ENCODE data around the gene IPMK.
"Not testable (repeated sequence)": the region's sequence is repeated elsewhere in the genome, so short reads cannot be mapped to it uniquely, and the experiment has no call there.

IPMK gene

GRCh38 chr10:58256013-58256780 is 11.5 kb downstream of the IPMK start:
- H3K9ac ChIP-seq (ENCODE audit: low read length in 5 of 5); H3K36me3 ChIP-seq (ENCODE audit: control insufficient read depth in 5 of 5, insufficient read depth in 5 of 5, low read length in 5 of 5); H3K27ac ChIP-seq (ENCODE audit: low read depth, low read length); H3K27me3 ChIP-seq (ENCODE audit: control insufficient read depth in 5 of 5, insufficient read depth in 4 of 5, low read length in 5 of 5); H3K9me3 ChIP-seq (ENCODE audit: control insufficient read depth in 5 of 5, low read length in 5 of 5); H3K4me1 ChIP-seq (ENCODE audit: control insufficient read depth in 5 of 5, insufficient read depth in 5 of 5, low read length in 5 of 5); H3K4me3 ChIP-seq (ENCODE audit: low read depth in 1 of 5, low read length in 5 of 5): not testable (repeated sequence)

- Histone ChIP-seq H3K4me1 (ENCODE audit: control insufficient read depth in 5 of 5, insufficient read depth in 5 of 5, low read length in 5 of 5) (no peaks in the 10 kb centered on the region), H3K36me3 (ENCODE audit: control insufficient read depth in 5 of 5, insufficient read depth in 5 of 5, low read length in 5 of 5) (no peaks in the 10 kb centered on the region), H3K4me3 (ENCODE audit: low read depth in 1 of 5, low read length in 5 of 5) (no peak overlapping the region), H3K9ac (ENCODE audit: low read length in 5 of 5) (no peak overlapping the region), H3K9me3 (ENCODE audit: control insufficient read depth in 5 of 5, low read length in 5 of 5) (no peaks in the 10 kb centered on the region), H3K27me3 (ENCODE audit: control insufficient read depth in 5 of 5, insufficient read depth in 4 of 5, low read length in 5 of 5) (no peaks in the 10 kb centered on the region), H3K27ac (ENCODE audit: low read depth, low read length) (no peak overlapping the region)
Observed at GRCh38 chr10:58254644-58255043, 13.1 kb downstream of the IPMK start.

- no peaks in the 10 kb centered on the region for H3K9me3 ChIP-seq (ENCODE audit: control insufficient read depth in 5 of 5, low read length in 5 of 5)
- H3K4me3 ChIP-seq (ENCODE audit: low read depth in 1 of 5, low read length in 5 of 5) = no peak overlapping the region
- H3K9ac ChIP-seq (ENCODE audit: low read length in 5 of 5) = no peak overlapping the region
- no peak overlapping the region for H3K27ac ChIP-seq (ENCODE audit: low read depth, low read length)
- no peaks in the 10 kb centered on the region for H3K36me3 ChIP-seq (ENCODE audit: control insufficient read depth in 5 of 5, insufficient read depth in 5 of 5, low read length in 5 of 5)
- H3K4me1 ChIP-seq (ENCODE audit: control insufficient read depth in 5 of 5, insufficient read depth in 5 of 5, low read length in 5 of 5) = no peaks in the 10 kb centered on the region
- no peaks in the 10 kb centered on the region for H3K27me3 ChIP-seq (ENCODE audit: control insufficient read depth in 5 of 5, insufficient read depth in 4 of 5, low read length in 5 of 5)
Observed at GRCh38 chr10:58253184-58253583, 14.5 kb downstream of the IPMK start.

- not testable (repeated sequence) for H3K9ac ChIP-seq (ENCODE audit: low read length in 5 of 5); H3K4me1 ChIP-seq (ENCODE audit: control insufficient read depth in 5 of 5, insufficient read depth in 5 of 5, low read length in 5 of 5); H3K27ac ChIP-seq (ENCODE audit: low read depth, low read length); H3K4me3 ChIP-seq (ENCODE audit: low read depth in 1 of 5, low read length in 5 of 5); H3K36me3 ChIP-seq (ENCODE audit: control insufficient read depth in 5 of 5, insufficient read depth in 5 of 5, low read length in 5 of 5); H3K27me3 ChIP-seq (ENCODE audit: control insufficient read depth in 5 of 5, insufficient read depth in 4 of 5, low read length in 5 of 5); H3K9me3 ChIP-seq (ENCODE audit: control insufficient read depth in 5 of 5, low read length in 5 of 5)
Observed at GRCh38 chr10:58244666-58245065, 23.0 kb downstream of the IPMK start.

- not testable (repeated sequence) for H3K9ac ChIP-seq (ENCODE audit: low read length in 5 of 5); H3K27ac ChIP-seq (ENCODE audit: low read depth, low read length); H3K4me1 ChIP-seq (ENCODE audit: control insufficient read depth in 5 of 5, insufficient read depth in 5 of 5, low read length in 5 of 5); H3K9me3 ChIP-seq (ENCODE audit: control insufficient read depth in 5 of 5, low read length in 5 of 5); H3K4me3 ChIP-seq (ENCODE audit: low read depth in 1 of 5, low read length in 5 of 5); H3K36me3 ChIP-seq (ENCODE audit: control insufficient read depth in 5 of 5, insufficient read depth in 5 of 5, low read length in 5 of 5); H3K27me3 ChIP-seq (ENCODE audit: control insufficient read depth in 5 of 5, insufficient read depth in 4 of 5, low read length in 5 of 5)
Observed at GRCh38 chr10:58244242-58244641, 23.5 kb downstream of the IPMK start.

GRCh38 chr10:58243801-58244200 is 23.9 kb downstream of the IPMK start:
- H3K36me3 ChIP-seq (ENCODE audit: control insufficient read depth in 5 of 5, insufficient read depth in 5 of 5, low read length in 5 of 5); H3K4me3 ChIP-seq (ENCODE audit: low read depth in 1 of 5, low read length in 5 of 5); H3K27ac ChIP-seq (ENCODE audit: low read depth, low read length); H3K27me3 ChIP-seq (ENCODE audit: control insufficient read depth in 5 of 5, insufficient read depth in 4 of 5, low read length in 5 of 5); H3K9me3 ChIP-seq (ENCODE audit: control insufficient read depth in 5 of 5, low read length in 5 of 5); H3K9ac ChIP-seq (ENCODE audit: low read length in 5 of 5); H3K4me1 ChIP-seq (ENCODE audit: control insufficient read depth in 5 of 5, insufficient read depth in 5 of 5, low read length in 5 of 5): not testable (repeated sequence)

GRCh38 chr10:58243269-58243668 is 24.4 kb downstream of the IPMK start:
- no peaks in the 10 kb centered on the region for H3K27me3 ChIP-seq (ENCODE audit: control insufficient read depth in 5 of 5, insufficient read depth in 4 of 5, low read length in 5 of 5)
- H3K9ac ChIP-seq (ENCODE audit: low read length in 5 of 5) = no peak overlapping the region
- H3K9me3 ChIP-seq (ENCODE audit: control insufficient read depth in 5 of 5, low read length in 5 of 5) = no peaks in the 10 kb centered on the region
- no peak overlapping the region for H3K27ac ChIP-seq (ENCODE audit: low read depth, low read length)
- H3K4me3 ChIP-seq (ENCODE audit: low read depth in 1 of 5, low read length in 5 of 5) = no peak overlapping the region
- no peaks in the 10 kb centered on the region for H3K36me3 ChIP-seq (ENCODE audit: control insufficient read depth in 5 of 5, insufficient read depth in 5 of 5, low read length in 5 of 5)
- H3K4me1 ChIP-seq (ENCODE audit: control insufficient read depth in 5 of 5, insufficient read depth in 5 of 5, low read length in 5 of 5) = peaks cover 0 to 7% (median 0%) of the 10 kb centered on the region in 5 donors

- no peak overlapping the region for H3K9ac ChIP-seq (ENCODE audit: low read length in 5 of 5)
- H3K9me3 ChIP-seq (ENCODE audit: control insufficient read depth in 5 of 5, low read length in 5 of 5) = no peaks in the 10 kb centered on the region
- peaks cover 0 to 11% (median 7%) of the 10 kb centered on the region in 5 donors for H3K36me3 ChIP-seq (ENCODE audit: control insufficient read depth in 5 of 5, insufficient read depth in 5 of 5, low read length in 5 of 5)
- H3K27ac ChIP-seq (ENCODE audit: low read depth, low read length) = no peak overlapping the region
- H3K4me1 ChIP-seq (ENCODE audit: control insufficient read depth in 5 of 5, insufficient read depth in 5 of 5, low read length in 5 of 5) = peaks cover 0 to 7% (median 0%) of the 10 kb centered on the region in 5 donors
- H3K4me3 ChIP-seq (ENCODE audit: low read depth in 1 of 5, low read length in 5 of 5) = no peak overlapping the region
- H3K27me3 ChIP-seq (ENCODE audit: control insufficient read depth in 5 of 5, insufficient read depth in 4 of 5, low read length in 5 of 5) = no peaks in the 10 kb centered on the region
Observed at GRCh38 chr10:58241346-58241745, 26.3 kb downstream of the IPMK start.

GRCh38 chr10:58240531-58240930 is 27.2 kb downstream of the IPMK start:
- H3K36me3 ChIP-seq (ENCODE audit: control insufficient read depth in 5 of 5, insufficient read depth in 5 of 5, low read length in 5 of 5) = peaks cover 0 to 15% (median 8%) of the 10 kb centered on the region in 5 donors
- peaks cover 0 to 7% (median 0%) of the 10 kb centered on the region in 5 donors for H3K4me1 ChIP-seq (ENCODE audit: control insufficient read depth in 5 of 5, insufficient read depth in 5 of 5, low read length in 5 of 5)
- no peaks in the 10 kb centered on the region for H3K27me3 ChIP-seq (ENCODE audit: control insufficient read depth in 5 of 5, insufficient read depth in 4 of 5, low read length in 5 of 5)
- H3K9me3 ChIP-seq (ENCODE audit: control insufficient read depth in 5 of 5, low read length in 5 of 5) = no peaks in the 10 kb centered on the region
- no peak overlapping the region for H3K4me3 ChIP-seq (ENCODE audit: low read depth in 1 of 5, low read length in 5 of 5)
- no peak overlapping the region for H3K9ac ChIP-seq (ENCODE audit: low read length in 5 of 5)
- H3K27ac ChIP-seq (ENCODE audit: low read depth, low read length) = no peak overlapping the region

GRCh38 chr10:58239561-58240169 is 28.0 kb downstream of the IPMK start:
- no peaks in the 10 kb centered on the region for H3K9me3 ChIP-seq (ENCODE audit: control insufficient read depth in 5 of 5, low read length in 5 of 5)
- H3K27me3 ChIP-seq (ENCODE audit: control insufficient read depth in 5 of 5, insufficient read depth in 4 of 5, low read length in 5 of 5) = no peaks in the 10 kb centered on the region
- peaks cover 0 to 7% (median 0%) of the 10 kb centered on the region in 5 donors for H3K4me1 ChIP-seq (ENCODE audit: control insufficient read depth in 5 of 5, insufficient read depth in 5 of 5, low read length in 5 of 5)
- H3K36me3 ChIP-seq (ENCODE audit: control insufficient read depth in 5 of 5, insufficient read depth in 5 of 5, low read length in 5 of 5) = peaks cover 0 to 15% (median 10%) of the 10 kb centered on the region in 5 donors
- H3K9ac ChIP-seq (ENCODE audit: low read length in 5 of 5) = no peak overlapping the region
- H3K4me3 ChIP-seq (ENCODE audit: low read depth in 1 of 5, low read length in 5 of 5) = no peak overlapping the region
- no peak overlapping the region for H3K27ac ChIP-seq (ENCODE audit: low read depth, low read length)
